Upper lobe of left lung (tissue), 6 donors: ENCODE data around the gene DCAF15. TPM values are rescaled to one million over a fixed set of nuclear protein-coding genes. Genes with fewer than 3 reads are reported as not detected.
A peak's percentile ranks its signal among the peaks of the same experiment; 100 is the strongest.

Experiments
- ATAC-seq, 2 donors: fragments of 200-7000 bp; cut with Tn5 transposase; one replicate each; pipeline ENCODE4 v1.9.1; 2022; ENCODE audit warnings: mild to moderate bottlenecking in 2 of 2, moderate library complexity in 2 of 2; ENCODE audit not compliant: low FRiP score in 2 of 2
- DNase-seq, 2 donors: peaks; one replicate each; pipeline ENCODE4 v3.0.0-alpha.2; 2019 to 2020
- H3K27ac ChIP-seq, 4 donors: fragments of 200-600 bp; sonication (generic); one replicate each; pipeline ENCODE4 v1.5.1; 2016 to 2019
- H3K27me3 ChIP-seq, 4 donors: fragments of 200-600 bp; sonication (generic); one replicate each; pipeline ENCODE4 v1.5.1; 2017 to 2019
- H3K36me3 ChIP-seq, 4 donors: fragments of 200-600 bp; sonication (generic); one replicate each; pipeline ENCODE4 v1.5.1; 2016 to 2019
- H3K4me1 ChIP-seq, 4 donors: fragments of 200-600 bp; sonication (generic); one replicate each; pipeline ENCODE4 v1.5.1; 2018 to 2019
- H3K4me3 ChIP-seq, 4 donors: fragments of 200-600 bp; sonication (generic); one replicate each; pipeline ENCODE4 v1.5.1; 2017 to 2019; ENCODE audit warnings: mild to moderate bottlenecking in 2 of 4, moderate library complexity in 1 of 4
- H3K9me3 ChIP-seq, 4 donors: fragments of 200-600 bp; sonication (generic); one replicate each; pipeline ENCODE4 v1.5.1; 2018 to 2019
- CTCF ChIP-seq, 6 experiments: fragments of 450-650 bp in 4 of 6; fragments of 200-600 bp in 2 of 6; sonication (generic) in 2 of 6; IDR thresholded peaks; one replicate each; pipeline ENCODE4 v1.5.1; 2016 to 2019; ENCODE audit warnings: antibody characterized with exemption in 6 of 6
- EP300 ChIP-seq, 4 donors: sonication (generic); formaldehyde crosslinking; IDR thresholded peaks; one replicate each; pipeline ENCODE4 v1.5.1; 2017; ENCODE audit warnings: antibody characterized with exemption in 4 of 4, control low read depth in 2 of 4
- POLR2A ChIP-seq, 4 donors: fragments of 450-650 bp; IDR thresholded peaks; one replicate each; pipeline ENCODE4 v1.5.1; 2016 to 2017; ENCODE audit warnings: antibody characterized with exemption in 4 of 4, mild to moderate bottlenecking in 2 of 4
- POLR2AphosphoS5 ChIP-seq, 2 donors: sonication (generic); formaldehyde crosslinking; IDR thresholded peaks; one replicate each; pipeline ENCODE4 v1.5.1; 2017; ENCODE audit warnings: antibody characterized with exemption in 2 of 2
- WGBS, 2 donors: methylation state at CpG; one replicate each; pipeline ENCODE4 v1.1.5; 2017 to 2018; 5-methylcytosine and 5-hydroxymethylcytosine counted together
- total RNA-seq, 6 donors: library from RNA; depleted of rRNA in 4 of 6; stranded (reverse); fragments of >200 nt in 4 of 6; gene quantifications; one replicate each; pipeline versions ENCODE4 v1.1.0 to v1.2.1, GENCODE V29; 2016 to 2021
- donor health status: DM: no; HTN: no; CAD: no; lungs with moderate emphysema.
- donor health status: DM: no; HTN: yes; CAD: no; lungs with severe emphysema.

The DCAF15 gene
- total RNA-seq, 6 donors from 2014 or later: 20.5 to 51.3 (median 39.0) TPM

- no peak overlapping the region for H3K4me3 ChIP-seq
- WGBS, 2 donors: 94 to 99% methylated on average over 10 to 16 of the region's 16 CpGs
- ATAC-seq (no peak), DNase-seq (peak in 1 of 2 donors; percentile 77)
- H3K27ac ChIP-seq: no peak overlapping the region
- peaks cover 11 to 17% (median 15%) of the 10 kb centered on the region in 4 donors for H3K4me1 ChIP-seq
- no peaks in the 10 kb centered on the region for H3K27me3 ChIP-seq
- no peaks in the 10 kb centered on the region for H3K9me3 ChIP-seq
- TF ChIP-seq POLR2AphosphoS5 (IDR thresholded peaks at IDR 0.05) (no peak), POLR2A (IDR thresholded peaks at IDR 0.05) (no peak), EP300 (IDR thresholded peaks at IDR 0.05) (no peak), CTCF (IDR thresholded peaks at IDR 0.05) (no peak)
- H3K36me3 ChIP-seq: peaks cover 39 to 71% (median 60%) of the 10 kb centered on the region in 4 donors
Observed at GRCh38 chr19:13956365-13956744, 4.0 kb downstream of the DCAF15 start.

- Histone ChIP-seq H3K27me3 (no peaks in the 10 kb centered on the region), H3K9me3 (no peaks in the 10 kb centered on the region), H3K4me1 (peaks cover 11 to 14% (median 13%) of the 10 kb centered on the region in 4 donors), H3K4me3 (no peak overlapping the region), H3K36me3 (peaks cover 40 to 78% (median 66%) of the 10 kb centered on the region in 4 donors), H3K27ac (no peak overlapping the region)
- DNase-seq (no peak), ATAC-seq (no peak)
- TF ChIP-seq POLR2AphosphoS5 (IDR thresholded peaks at IDR 0.05) (no peak), EP300 (IDR thresholded peaks at IDR 0.05) (no peak), POLR2A (IDR thresholded peaks at IDR 0.05) (no peak), CTCF (IDR thresholded peaks at IDR 0.05) (no peak)
- 89 to 92% methylated on average over 6 to 7 of the region's 8 CpGs for WGBS, 2 donors
Observed at GRCh38 chr19:13957051-13957450, 4.7 kb downstream of the DCAF15 start.

- 80 to 86% methylated on average over 10 to 11 of the region's 12 CpGs for WGBS, 2 donors
- peaks cover 40 to 88% (median 75%) of the 10 kb centered on the region in 4 donors for H3K36me3 ChIP-seq
Observed at GRCh38 chr19:13958043-13958442, 5.7 kb downstream of the DCAF15 start.

GRCh38 chr19:13959141-13959961 is 7.0 kb downstream of the DCAF15 start:
- WGBS, 2 donors: 89 to 91% methylated on average over 18 to 37 of the region's 41 CpGs
- H3K36me3 ChIP-seq: peaks cover 40 to 99% (median 84%) of the 10 kb centered on the region in 4 donors
- peak in 1 of 2 donors; percentile 72 for DNase-seq

More at GRCh38 chr19:13958043-13958442, 5.7 kb downstream of the DCAF15 start:
- DNase-seq (no peak), ATAC-seq (no peak)
- Histone ChIP-seq H3K9me3 (no peaks in the 10 kb centered on the region), H3K27ac (no peak overlapping the region), H3K27me3 (no peaks in the 10 kb centered on the region), H3K4me1 (peaks cover 8 to 11% (median 10%) of the 10 kb centered on the region in 4 donors), H3K4me3 (no peak overlapping the region)
- TF ChIP-seq CTCF (IDR thresholded peaks at IDR 0.05) (no peak), POLR2AphosphoS5 (IDR thresholded peaks at IDR 0.05) (no peak), POLR2A (IDR thresholded peaks at IDR 0.05) (no peak), EP300 (IDR thresholded peaks at IDR 0.05) (no peak)

More at GRCh38 chr19:13959141-13959961, 7.0 kb downstream of the DCAF15 start:
- no peak for ATAC-seq
- Histone ChIP-seq H3K4me1 (no peaks in the 10 kb centered on the region), H3K27me3 (no peaks in the 10 kb centered on the region), H3K9me3 (no peaks in the 10 kb centered on the region), H3K27ac (no peak overlapping the region), H3K4me3 (no peak overlapping the region)
- TF ChIP-seq EP300 (IDR thresholded peaks at IDR 0.05) (no peak), CTCF (IDR thresholded peaks at IDR 0.05) (no peak), POLR2A (IDR thresholded peaks at IDR 0.05) (no peak), POLR2AphosphoS5 (IDR thresholded peaks at IDR 0.05) (no peak)
